Keratinocyte (primary cell): ENCODE measurements around the gene CSTF1. TPM values are rescaled to one million over a fixed set of nuclear protein-coding genes. Genes with fewer than 3 reads are reported as not detected.

Experiments used
- DNase-seq: peaks from one replicate; pipeline ENCODE4 v3.0.0-alpha.2; 2011; ENCODE audit warnings: low read depth, missing footprints, low spot score
- FAIRE-seq: peaks from 2 replicates; lab custom pipeline; 2011; peaks lifted over from hg19 to GRCh38; lab: Jason Lieb, UNC
- H2AFZ ChIP-seq: 2 replicates; pipeline ENCODE4 v1.6.0; 2012; ENCODE audit warnings: low read length, control low read depth, inconsistent platforms; ENCODE audit not compliant: control insufficient read depth
- H3K27ac ChIP-seq: 2 replicates; pipeline ENCODE4 v1.5.1; 2011; ENCODE audit warnings: low read length; ENCODE audit not compliant: control insufficient read depth, insufficient read depth
- H3K27me3 ChIP-seq: 3 replicates; pipeline ENCODE4 v1.6.0; 2011; ENCODE audit warnings: low read length; ENCODE audit not compliant: control insufficient read depth, insufficient read depth; ENCODE audit errors: extremely low read depth
- H3K36me3 ChIP-seq, 2 experiments: 2 replicates in 1 of 2; 3 replicates in 1 of 2; pipeline ENCODE4 v1.5.1; 2011; ENCODE audit warnings: low read length in 2 of 2, mild to moderate bottlenecking in 1 of 2; ENCODE audit not compliant: control insufficient read depth in 2 of 2, insufficient read depth in 2 of 2; ENCODE audit errors: extremely low read depth in 1 of 2
- H3K4me1 ChIP-seq: 3 replicates; pipeline ENCODE4 v1.5.1; 2011; ENCODE audit warnings: low read length; ENCODE audit not compliant: control insufficient read depth, insufficient read depth; ENCODE audit errors: extremely low read depth
- H3K4me2 ChIP-seq: 3 replicates; pipeline ENCODE4 v1.6.0; 2011; ENCODE audit warnings: low read depth, low read length; ENCODE audit not compliant: control insufficient read depth, insufficient read depth; ENCODE audit errors: extremely low read depth
- H3K4me3 ChIP-seq, 3 experiments: fragments of 200-600 bp in 1 of 3; sonication (generic) in 1 of 3; 2 replicates in 2 of 3; 3 replicates in 1 of 3; pipeline ENCODE4 v1.5.1; 2011 to 2016; ENCODE audit warnings: low read length in 3 of 3, mild to moderate bottlenecking in 3 of 3, control low read depth in 2 of 3, inconsistent platforms in 1 of 3, low read depth in 1 of 3, mixed read lengths in 1 of 3, mixed run types in 1 of 3, moderate library complexity in 1 of 3; ENCODE audit not compliant: control insufficient read depth in 2 of 3, insufficient read depth in 2 of 3; ENCODE audit errors: extremely low read depth in 1 of 3
- H3K79me2 ChIP-seq: 2 replicates; pipeline ENCODE4 v1.6.0; 2012; ENCODE audit warnings: low read length; ENCODE audit not compliant: control insufficient read depth, insufficient read depth
- H3K9ac ChIP-seq: 3 replicates; pipeline ENCODE4 v1.6.0; 2011; ENCODE audit warnings: low read length; ENCODE audit not compliant: control insufficient read depth, insufficient read depth; ENCODE audit errors: extremely low read depth
- H3K9me1 ChIP-seq: 3 replicates; pipeline ENCODE4 v1.6.0; 2011; ENCODE audit warnings: low read length; ENCODE audit not compliant: control insufficient read depth, insufficient read depth; ENCODE audit errors: extremely low read depth
- H3K9me3 ChIP-seq: 2 replicates; pipeline ENCODE4 v1.5.1; 2012; ENCODE audit warnings: low read depth, low read length; ENCODE audit not compliant: control insufficient read depth
- H4K20me1 ChIP-seq: 3 replicates; pipeline ENCODE4 v1.6.0; 2011; ENCODE audit warnings: low read length; ENCODE audit not compliant: control insufficient read depth, insufficient read depth; ENCODE audit errors: extremely low read depth
- CTCF ChIP-seq, 3 experiments: IDR thresholded peaks in 1 of 3; conservative IDR thresholded peaks in 1 of 3; optimal IDR thresholded peaks in 1 of 3; 2 replicates in 2 of 3; 3 replicates in 1 of 3; pipeline versions ENCODE3 to v1.5.1; 2011; ENCODE audit warnings: low read length in 3 of 3, mild to moderate bottlenecking in 3 of 3, moderate library complexity in 2 of 3, control low read depth in 1 of 3, inconsistent platforms in 1 of 3; ENCODE audit not compliant: insufficient read depth in 2 of 3; ENCODE audit errors: extremely low read depth in 1 of 3
- EZH2 ChIP-seq: IDR thresholded peaks from one replicate; pipeline ENCODE4 v1.6.1; 2012; ENCODE audit warnings: inconsistent platforms, mild to moderate bottlenecking, low read length, moderate library complexity
- dilution Hi-C: fragments of 300-500 bp; cut with MboI; formaldehyde crosslinking; loops from one replicate; pipeline ENCODE4 v1.7.0; 2020; ENCODE audit warnings: low sequenced_read_pairs; ENCODE audit not compliant: extremely low pct_ligation_motif_present
- polyA plus RNA-seq, 5 experiments: library from polyadenylated mRNA; depleted of rRNA in 3 of 5; stranded (reverse) in 3 of 5; stranded (forward) in 1 of 5; unstranded in 1 of 5; fragments of >200 nt; gene quantifications; 1 replicate in 1 of 5; 2 replicates in 3 of 5; 3 replicates in 1 of 5; pipeline versions ENCODE4 v1.2.1 to v1.2.3, GENCODE V29; 2011 to 2012; ENCODE audit warnings: missing spikeins in 2 of 5, low read depth in 1 of 5, low replicate concordance in 1 of 5

CSTF1 gene
- polyA plus RNA-seq, 1 donor (not counting 4 experiments of a cell fraction or from before 2014, with no cell fraction given), result 40.3 TPM

- peak; percentile 26 for DNase-seq
- Histone ChIP-seq H4K20me1 (no peaks in the 10 kb centered on the region), H3K9me1 (peaks cover 3% of the 10 kb centered on the region), H3K9ac (peak overlapping the region; percentile 75), H3K4me3 (peak overlapping the region; percentile 81 to 90 (median 84)), H3K27me3 (no peaks in the 10 kb centered on the region), H2AFZ (peak overlapping the region; percentile 92), H3K4me2 (peak overlapping the region; percentile 94), H3K27ac (peak overlapping the region; percentile 69), H3K9me3 (no peaks in the 10 kb centered on the region), H3K79me2 (peaks cover 8% of the 10 kb centered on the region), H3K36me3 (peaks cover 4 to 8% of the 10 kb centered on the region in 2 experiments), H3K4me1 (peaks cover 12% of the 10 kb centered on the region)
- no peak for FAIRE-seq
- dilution Hi-C loops, result no loop called here
- TF ChIP-seq CTCF (optimal IDR thresholded peaks at IDR 0.05 in 1 of 3, IDR thresholded peaks at IDR 0.05 in 1 of 3, conservative IDR thresholded peaks at IDR 0.05 in 1 of 3; ENCODE audit: extremely low read depth in 1 of 3, insufficient read depth in 2 of 3, low read length in 3 of 3) (no peak), EZH2 (no peak)
Measured at GRCh38 chr20:56359212-56360132, 33.0 kb upstream of the CSTF1 start.

GRCh38 chr20:56360133-56360907 is 32.1 kb upstream of the CSTF1 start:
- Histone ChIP-seq H3K4me3 (peak overlapping the region; percentile 81 to 90 (median 84)), H3K36me3 (peaks cover 4 to 8% of the 10 kb centered on the region in 2 experiments), H3K4me1 (peaks cover 12% of the 10 kb centered on the region), H3K27ac (peak overlapping the region; percentile 69), H3K79me2 (peaks cover 8% of the 10 kb centered on the region), H2AFZ (peak overlapping the region; percentile 92), H3K9me1 (peaks cover 3% of the 10 kb centered on the region), H3K4me2 (peak overlapping the region; percentile 94), H3K27me3 (no peaks in the 10 kb centered on the region), H3K9me3 (no peaks in the 10 kb centered on the region), H3K9ac (peak overlapping the region; percentile 75), H4K20me1 (no peaks in the 10 kb centered on the region)
- dilution Hi-C loops, result no loop called here
- FAIRE-seq (no peak), DNase-seq (no peak)
- no peak for TF ChIP-seq EZH2
- peak in 1 of 3 experiments; percentile 13 for TF ChIP-seq CTCF (optimal IDR thresholded peaks at IDR 0.05 in 1 of 3, IDR thresholded peaks at IDR 0.05 in 1 of 3, conservative IDR thresholded peaks at IDR 0.05 in 1 of 3; ENCODE audit: extremely low read depth in 1 of 3, insufficient read depth in 2 of 3, low read length in 3 of 3)
